NCI-H2107 treated with DMSO at 0.1 percent for 48 hours (cell line): ENCODE measurements around the gene UBALD2.
A peak's percentile ranks its signal among the peaks of the same experiment; 100 is the strongest.
"Not testable (repeated sequence)": the region's sequence is repeated elsewhere in the genome, so short reads cannot be mapped to it uniquely, and the experiment has no call there.

ENCODE experiments used
- DNase-seq: peaks from one replicate; lab custom pipeline; 2025; ENCODE audit not compliant: unreplicated experiment; lab: John Stamatoyannopoulos, UW

The UBALD2 gene

GRCh38 chr17:76264755-76265623 is at the start of gene UBALD2:
Gene UBALD2 (plus strand): TSS chr17:76265348. CDS start chr17:76265506, 158 bp downstream.
- DNase-seq: peak; percentile 91

GRCh38 chr17:76217081-76217480 is 48.1 kb upstream of the UBALD2 start:
- DNase-seq: no peak

GRCh38 chr17:76219670-76220383 is 45.3 kb upstream of the UBALD2 start:
- no peak for DNase-seq

- DNase-seq: no peak
Measured at GRCh38 chr17:76223802-76224201, 41.3 kb upstream of the UBALD2 start.

- DNase-seq: not testable (repeated sequence)
Measured at GRCh38 chr17:76225373-76226086, 39.6 kb upstream of the UBALD2 start.

GRCh38 chr17:76226749-76227148 is 38.4 kb upstream of the UBALD2 start:
- DNase-seq: not testable (repeated sequence)

- DNase-seq: no peak
Measured at GRCh38 chr17:76232342-76232741, 32.8 kb upstream of the UBALD2 start.

DNA sequence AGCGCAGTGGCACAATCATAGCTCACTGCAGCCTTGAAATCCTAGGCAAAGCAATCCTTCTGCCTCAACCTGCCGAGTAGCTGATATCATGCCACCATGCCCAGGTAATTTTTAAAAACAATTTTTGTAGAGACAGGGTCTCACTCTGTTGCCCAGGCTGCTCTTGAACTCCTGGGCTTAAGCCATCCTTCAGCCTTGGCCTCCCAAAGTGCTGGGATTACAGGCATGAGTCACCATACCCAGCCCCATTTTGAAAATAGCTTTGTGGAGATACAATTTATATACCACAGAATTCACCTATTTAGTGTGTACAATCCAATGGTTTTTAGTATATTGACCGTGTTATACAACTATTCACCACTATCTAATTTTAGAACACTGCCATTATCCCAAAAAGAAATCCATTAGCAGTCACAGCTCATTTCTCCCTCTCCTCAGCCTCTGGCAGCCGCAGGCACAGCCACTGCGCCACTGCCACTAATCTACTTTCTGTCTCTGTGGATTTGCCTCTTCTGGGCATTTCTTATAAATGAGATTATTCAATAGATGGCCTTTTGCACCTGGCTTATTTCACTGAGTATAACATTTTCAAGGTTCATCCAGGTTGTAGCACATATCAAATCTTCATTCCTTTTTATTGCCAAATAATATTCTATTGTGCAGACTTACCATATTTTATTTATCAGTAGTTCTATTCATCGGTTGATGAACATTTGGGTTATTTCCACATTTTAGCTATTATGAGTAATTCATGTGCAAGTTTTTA is 31.4 kb upstream of the UBALD2 start:
- DNase-seq: no peak

- no peak for DNase-seq
Measured at GRCh38 chr17:76234354-76234679, 30.8 kb upstream of the UBALD2 start.

DNA sequence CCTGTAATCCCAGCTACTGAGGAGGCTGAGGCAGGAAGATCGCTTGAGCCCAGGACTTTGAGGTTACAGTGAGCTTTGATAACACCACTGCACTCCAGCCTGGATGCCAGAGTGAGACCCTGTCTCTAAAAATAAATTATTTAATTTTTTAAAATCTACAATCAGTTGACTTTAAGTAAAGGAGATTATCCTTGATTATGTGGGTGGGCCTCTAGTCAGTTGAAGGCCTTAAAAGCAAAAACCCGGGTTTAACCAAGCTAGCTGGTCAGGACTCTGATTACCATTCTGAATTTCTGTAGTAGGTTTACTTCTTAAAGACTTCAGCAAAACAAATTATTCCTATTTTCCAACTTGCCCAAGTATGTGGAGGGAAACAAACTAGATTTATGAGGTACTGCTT is 29.3 kb upstream of the UBALD2 start:
- no peak for DNase-seq

GRCh38 chr17:76236603-76237002 is 28.5 kb upstream of the UBALD2 start:
- no peak for DNase-seq

GRCh38 chr17:76237859-76238313 is 27.3 kb upstream of the UBALD2 start:
- no peak for DNase-seq

- no peak for DNase-seq
Measured at GRCh38 chr17:76238847-76239537, 26.2 kb upstream of the UBALD2 start.

DNA sequence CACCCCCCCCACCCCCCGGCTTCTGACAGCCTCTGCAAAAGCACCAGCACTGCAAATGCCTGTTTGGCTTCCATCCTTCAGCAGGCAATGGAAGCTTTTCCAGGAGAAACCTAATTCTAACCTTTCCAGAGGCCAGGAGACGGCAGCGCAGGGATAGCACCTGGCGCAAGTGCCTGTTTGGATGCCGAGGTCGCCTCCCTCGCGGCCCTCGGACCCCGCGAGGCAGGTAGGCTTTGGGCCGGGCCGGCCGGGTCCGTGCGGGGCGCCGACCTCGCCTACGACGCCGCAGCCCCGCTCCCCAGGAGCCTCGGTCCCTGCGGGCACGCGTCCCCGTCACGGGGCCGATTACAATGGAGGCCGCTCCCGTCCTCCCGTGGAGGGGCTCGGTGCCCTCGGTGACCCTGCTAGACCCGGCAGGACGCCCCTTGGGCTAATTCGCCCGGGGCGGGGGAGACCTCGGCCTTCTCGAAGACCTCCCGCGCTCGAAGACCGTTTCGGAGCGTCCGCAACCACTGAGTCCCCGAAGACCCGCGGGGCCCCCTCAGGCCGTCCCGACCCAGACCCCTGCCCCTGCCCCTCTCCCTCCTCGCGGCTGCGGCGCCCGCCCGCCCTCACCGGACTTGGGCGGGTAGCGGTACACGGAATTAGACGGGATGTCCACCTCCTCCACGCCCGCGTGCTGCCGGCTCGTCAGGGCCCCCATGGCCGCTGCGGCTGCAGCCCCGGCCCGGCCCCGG is 25.4 kb upstream of the UBALD2 start:
- DNase-seq: no peak

- DNase-seq: peak; percentile 16
Measured at GRCh38 chr17:76240461-76241203, 24.5 kb upstream of the UBALD2 start, which contains the start of gene RNF157. Gene RNF157 (minus strand): TSS chr17:76240493. CDS start chr17:76240240, 253 bp downstream.

- no peak for DNase-seq
Measured at GRCh38 chr17:76241204-76241538, 24.0 kb upstream of the UBALD2 start.

GRCh38 chr17:76241691-76242255 is 23.4 kb upstream of the UBALD2 start:
- DNase-seq: no peak

GRCh38 chr17:76243826-76244679 is 21.1 kb upstream of the UBALD2 start:
- no peak for DNase-seq
